GM19324 (cell line): ENCODE data around the gene STXBP6.

Experiments used
- ATAC-seq: cut with Tn5 transposase; IDR thresholded peaks from one replicate; pipeline ENCODE4 v1.9.1; 2021; ENCODE audit warnings: mild to moderate bottlenecking, moderate library complexity; ENCODE audit not compliant: unreplicated experiment, low FRiP score

Gene STXBP6

GRCh38 chr14:24895243-24895583 is 154.7 kb downstream of the STXBP6 start:
- no peak for ATAC-seq

DNA sequence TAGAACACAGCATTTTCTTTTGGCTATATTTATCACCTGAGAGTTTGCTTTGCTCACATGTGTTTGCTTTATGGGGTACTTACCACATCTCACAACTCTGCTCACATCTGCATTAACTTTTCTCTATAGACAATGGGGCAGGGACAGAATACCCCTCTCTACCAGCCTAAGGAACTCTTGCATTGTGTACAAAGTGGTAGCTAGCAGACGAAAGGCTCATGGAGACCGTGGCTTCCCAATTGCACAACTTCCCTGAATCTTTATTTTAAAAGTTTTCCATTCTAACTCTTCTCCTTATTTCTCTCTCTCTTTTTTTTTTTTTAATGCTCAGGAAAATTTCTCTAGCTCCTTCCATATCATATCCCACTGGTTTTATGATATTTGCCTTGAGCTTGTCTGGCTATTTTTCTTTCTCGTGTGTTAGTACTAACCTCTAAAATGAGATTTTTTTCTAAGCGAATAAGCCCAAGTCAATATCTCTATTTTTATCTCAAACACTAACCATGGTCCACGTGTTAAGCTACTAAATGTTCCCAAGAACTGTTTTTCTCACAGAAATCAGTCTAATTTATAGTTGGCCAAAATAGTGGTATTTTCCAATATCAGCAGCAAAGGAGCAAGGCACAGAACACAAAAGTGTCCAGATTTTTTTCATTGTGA is 155.2 kb downstream of the STXBP6 start:
- ATAC-seq, result no peak

DNA sequence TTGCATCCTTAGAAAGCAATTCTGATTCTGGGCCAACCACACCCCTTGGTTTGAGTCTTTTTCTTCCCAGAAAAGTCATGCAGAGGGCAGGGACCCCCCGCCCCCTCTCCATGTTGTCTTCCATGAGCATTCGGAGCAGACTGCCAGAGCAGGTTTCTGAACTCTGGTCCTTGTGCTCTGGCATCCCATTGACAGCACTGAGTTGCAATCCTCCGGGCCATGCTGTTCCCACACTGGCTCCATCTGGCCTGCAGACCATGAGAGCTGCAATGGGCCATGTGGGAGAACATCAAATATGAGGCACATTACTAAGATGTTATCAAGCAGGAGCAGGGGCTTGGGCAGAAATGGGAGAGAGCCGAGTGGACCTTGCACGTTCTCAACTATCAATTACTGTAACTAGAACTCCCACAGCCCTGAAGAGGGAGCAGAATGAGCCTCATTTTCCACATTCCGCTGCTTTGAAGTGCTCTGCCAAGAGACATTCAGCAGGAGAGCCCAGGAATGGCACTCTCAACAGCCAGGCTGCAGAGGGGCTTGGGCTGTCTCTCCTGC is 157.4 kb downstream of the STXBP6 start:
- no peak for ATAC-seq

DNA sequence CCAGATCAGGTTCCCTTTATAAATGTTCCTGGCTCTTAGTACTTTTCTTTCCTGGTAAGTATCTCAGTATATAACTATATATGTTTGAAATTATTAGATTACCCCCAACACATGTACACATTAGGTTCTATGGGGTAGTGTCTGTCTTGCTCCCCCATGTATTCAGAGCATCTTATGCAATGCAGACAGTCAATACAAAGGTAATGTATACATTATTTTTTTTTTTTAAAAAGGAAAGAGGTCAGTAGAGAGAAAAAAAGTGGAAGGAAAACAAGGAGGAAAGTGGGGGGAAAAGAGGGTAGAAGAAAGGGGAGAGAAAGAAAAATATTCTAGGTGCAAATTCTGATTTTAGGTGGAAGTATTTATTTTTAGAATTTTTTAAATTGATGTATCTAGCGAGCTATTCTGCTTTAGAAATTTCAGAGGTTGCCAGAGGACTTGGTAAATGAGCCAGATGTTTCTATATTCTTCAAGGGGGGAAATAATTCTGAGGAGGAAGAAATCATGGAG is 157.9 kb downstream of the STXBP6 start:
- ATAC-seq, result no peak

DNA sequence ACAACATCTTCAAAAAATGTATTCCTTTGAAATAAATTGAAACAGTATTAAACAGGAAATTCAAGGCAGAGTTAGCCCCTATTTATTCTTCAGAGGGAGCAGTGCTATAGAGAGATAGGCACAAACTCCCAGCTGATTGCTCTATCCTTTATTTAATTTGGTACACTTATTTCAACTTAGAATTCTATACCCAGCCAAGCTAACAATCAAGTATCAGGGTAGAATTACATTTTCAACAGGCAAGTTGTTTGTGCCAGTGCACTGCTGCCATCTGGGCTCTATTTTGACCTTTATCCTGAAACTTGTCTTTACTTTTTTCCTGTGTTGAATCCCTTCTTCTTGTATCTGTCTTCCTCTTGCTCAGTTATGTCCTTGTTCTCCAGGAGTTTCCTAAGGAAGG is 159.2 kb downstream of the STXBP6 start:
- ATAC-seq, result no peak

DNA sequence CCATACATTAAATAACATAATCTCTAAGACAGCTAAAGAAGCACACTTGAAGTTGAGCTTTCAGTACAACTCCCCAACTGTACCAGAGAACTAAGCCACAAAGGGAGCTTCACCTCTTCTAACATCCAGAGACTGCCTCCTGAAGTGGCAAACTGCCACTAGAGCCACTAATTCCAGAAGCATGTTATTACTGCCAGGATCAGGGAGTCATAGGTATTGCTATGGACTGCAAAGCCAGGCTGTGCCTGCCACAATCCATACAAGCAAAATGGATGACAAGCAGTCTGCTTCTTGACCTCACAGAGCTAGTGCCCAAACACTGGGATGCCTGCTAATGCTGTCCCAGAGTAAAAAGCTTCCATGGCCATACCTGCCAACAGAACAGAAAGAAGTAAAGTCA is 160.1 kb downstream of the STXBP6 start:
- no peak for ATAC-seq

DNA sequence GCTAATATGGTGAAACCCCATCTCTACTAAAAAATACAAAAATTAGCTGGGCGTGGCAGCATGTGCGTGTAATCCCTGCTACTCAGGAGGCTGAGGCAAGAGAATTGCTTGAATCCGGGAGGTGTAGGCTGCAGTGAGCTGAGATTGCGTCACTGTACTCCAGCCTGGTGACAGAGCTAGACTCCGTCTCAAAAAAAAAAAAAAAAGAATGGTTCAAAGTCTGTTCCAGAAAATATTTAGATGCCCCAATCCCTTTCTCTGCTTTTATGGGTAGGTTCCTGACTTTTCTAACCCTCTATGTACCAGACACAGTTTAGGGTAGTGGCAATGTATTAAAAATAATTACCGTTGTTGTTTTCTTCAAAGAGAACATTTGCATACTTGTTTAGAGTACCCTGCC is 161.4 kb downstream of the STXBP6 start:
- ATAC-seq, result no peak

DNA sequence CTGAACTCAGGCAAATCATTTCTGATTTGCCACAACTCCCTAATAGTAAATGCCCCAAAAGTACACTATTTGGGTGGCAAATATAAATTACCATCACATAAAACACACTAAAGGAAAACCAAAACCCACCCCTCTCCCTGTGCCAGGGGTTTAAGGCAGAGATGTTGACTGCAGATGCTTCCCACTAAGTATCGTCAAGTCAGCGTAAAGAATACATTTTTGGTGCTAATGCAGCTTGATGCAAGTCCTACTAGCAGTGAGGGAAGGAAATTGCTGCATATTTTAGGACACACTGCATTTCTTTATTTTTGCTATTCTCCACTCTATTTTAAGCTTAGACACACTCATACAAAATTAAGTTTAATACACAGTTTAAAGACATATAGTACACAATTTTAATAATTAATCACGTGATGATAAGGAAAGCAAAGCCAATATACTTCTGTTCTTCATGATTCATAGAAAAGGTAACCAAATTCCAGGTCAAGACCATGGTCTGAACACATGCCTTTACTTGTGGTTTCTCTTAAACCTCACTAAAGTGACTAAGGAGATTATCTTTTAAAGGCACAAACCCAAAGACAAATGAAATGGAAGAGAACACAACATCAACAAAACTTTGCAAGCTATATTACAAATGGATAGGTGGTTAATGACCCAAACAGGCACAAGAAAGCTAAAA is 162.2 kb downstream of the STXBP6 start:
- no peak for ATAC-seq

DNA sequence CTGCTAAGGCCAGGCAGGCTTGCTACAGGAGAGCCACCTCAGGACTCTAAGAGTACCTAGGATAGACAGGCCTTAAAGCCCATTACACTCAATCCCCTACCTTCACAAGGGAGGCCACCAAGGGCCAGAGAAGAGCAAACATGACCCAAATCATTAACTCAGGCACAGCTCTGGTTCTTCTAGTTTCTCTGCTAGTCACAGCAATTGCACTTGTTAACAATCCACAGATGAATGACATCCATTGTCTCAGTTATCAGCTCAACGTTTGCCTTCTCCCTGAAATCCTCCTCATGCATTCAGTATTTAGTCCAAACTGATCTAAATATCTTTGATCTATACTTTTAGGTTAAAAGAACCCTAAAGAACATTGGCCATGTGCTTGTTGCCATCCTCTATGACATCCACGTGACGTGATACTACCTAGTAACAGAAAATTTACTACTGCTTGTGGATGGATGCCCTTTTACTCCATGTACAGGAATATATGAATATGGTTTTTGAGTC is 164.5 kb downstream of the STXBP6 start:
- ATAC-seq, result no peak

- ATAC-seq, result no peak
These were observed 166.4 kb downstream of the STXBP6 start for GRCh38 chr14:24883576-24883975.

DNA sequence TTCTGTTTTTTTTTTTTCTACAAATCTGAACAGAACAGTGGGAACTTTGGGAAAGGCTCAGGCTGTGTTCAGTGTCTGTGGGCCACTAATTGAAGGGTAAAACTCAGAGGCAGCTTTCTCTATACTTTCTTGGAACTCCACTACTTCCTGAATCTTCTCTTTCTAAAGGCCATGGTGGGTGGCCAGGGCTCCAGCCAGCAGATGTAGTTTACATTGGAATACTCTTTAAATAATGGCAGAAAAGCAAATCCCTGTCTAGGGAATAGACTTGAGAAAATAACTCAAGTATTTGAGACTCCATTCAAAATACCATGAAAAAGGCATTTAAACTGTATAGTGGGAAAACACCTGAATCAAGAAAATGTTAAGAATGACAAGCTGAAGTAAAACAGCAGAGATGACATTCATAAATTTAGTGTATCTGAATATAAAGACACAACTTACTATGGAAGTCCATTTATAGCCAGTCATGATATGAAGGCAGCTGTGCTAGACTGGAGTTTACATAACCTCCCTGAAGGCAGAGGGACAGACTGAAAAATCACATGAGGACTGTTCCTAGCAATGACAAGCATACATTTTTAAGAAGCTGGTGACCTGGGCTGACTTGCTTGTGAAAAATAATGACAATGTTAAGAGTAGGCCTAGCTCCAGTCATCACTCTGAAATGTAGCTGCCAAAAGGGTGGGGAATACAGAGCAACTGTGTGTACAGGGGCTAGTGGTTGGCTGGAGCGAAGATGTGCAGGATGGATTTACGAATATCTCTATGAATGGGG is 168.6 kb downstream of the STXBP6 start:
- no peak for ATAC-seq

GRCh38 chr14:24880689-24881088 is 169.3 kb downstream of the STXBP6 start:
- ATAC-seq, result no peak

DNA sequence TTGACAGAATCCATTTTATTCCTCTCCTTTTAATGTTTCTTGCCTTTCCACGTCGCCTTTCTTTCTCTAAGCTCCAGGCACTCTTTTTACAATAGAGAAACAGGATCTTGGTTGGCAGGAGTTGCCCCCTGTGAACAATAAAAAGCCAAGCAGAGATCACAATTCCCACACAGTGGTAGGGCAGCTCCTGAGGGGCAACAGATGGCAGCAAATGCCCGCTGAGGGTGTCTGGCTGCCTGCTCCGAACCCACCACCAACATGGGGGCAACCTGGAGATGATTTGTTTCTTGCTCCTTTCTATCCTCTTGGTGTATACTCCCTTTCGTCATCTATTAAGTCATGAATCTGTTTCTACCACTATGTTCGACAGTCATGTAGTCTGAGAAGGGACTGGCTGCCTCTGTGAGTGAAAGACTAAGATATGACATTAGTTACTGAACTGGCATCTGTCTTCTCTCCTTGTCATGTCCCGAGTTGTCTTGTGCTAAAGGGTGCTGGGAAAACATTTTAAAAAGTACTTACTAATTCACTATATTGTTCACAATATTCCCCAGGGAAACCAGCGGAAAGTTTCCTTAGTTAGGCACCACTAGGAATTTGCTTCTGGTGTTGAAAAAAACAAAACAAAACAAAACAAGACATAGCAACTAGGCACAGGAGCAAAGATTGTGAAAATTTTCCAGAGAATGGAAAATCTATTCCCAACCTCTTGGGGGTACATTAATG is 170.1 kb downstream of the STXBP6 start:
- no peak for ATAC-seq

GRCh38 chr14:24876996-24877395 is 173.0 kb downstream of the STXBP6 start:
- ATAC-seq, result no peak

GRCh38 chr14:24875991-24876878 is 173.7 kb downstream of the STXBP6 start:
- no peak for ATAC-seq

GRCh38 chr14:24875203-24875838 is 174.6 kb downstream of the STXBP6 start:
- no peak for ATAC-seq

DNA sequence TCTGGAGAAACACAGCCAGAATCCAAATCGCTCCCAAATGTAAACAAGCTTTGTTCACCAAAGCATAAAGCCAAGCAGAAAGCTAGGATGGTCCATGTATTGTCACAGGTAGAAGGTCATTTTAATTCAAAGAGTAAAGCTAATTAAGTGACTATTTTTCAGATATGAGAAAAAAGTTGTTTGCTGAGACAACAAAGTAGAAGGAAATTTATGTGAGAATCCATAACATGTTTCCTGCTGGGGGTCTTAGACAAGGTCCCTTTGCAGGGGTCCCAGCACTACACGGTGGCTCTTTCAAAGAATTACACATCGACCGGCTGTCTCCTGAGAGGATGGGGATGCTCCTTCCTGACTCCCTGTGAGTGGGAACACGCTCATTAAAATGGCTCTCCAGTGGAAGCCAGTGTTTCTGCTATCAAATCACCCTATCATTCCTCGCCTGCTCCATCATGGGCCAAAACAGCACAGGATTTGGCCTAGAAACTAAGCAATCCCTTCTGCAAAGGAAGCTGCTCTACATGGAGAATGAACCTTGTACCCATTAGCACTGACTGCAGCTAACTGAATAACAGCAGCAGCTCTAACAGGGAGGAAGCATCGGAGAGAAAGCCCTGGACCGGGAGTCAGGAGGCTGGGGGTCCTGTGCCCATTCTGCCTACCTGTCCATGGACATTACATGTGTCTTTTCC is 175.3 kb downstream of the STXBP6 start:
- no peak for ATAC-seq

DNA sequence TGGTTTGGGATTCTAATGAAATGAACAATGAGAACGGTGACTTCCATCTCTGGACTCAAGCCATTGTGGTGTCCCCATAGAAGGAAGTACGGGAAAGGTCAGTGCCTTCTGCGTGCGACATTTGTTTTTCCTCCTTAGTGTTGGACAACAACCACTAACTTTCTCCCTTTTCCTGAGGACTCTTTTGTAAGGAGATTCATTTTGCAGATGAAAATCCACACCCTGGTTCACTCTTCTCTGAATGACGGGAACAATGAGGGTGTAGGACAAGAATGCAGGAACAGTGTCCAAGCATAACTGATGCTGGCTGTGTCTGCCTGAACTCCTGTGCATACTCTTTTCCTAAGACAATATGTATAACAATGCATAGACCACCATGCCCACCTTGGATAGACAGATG is 176.4 kb downstream of the STXBP6 start:
- ATAC-seq, result no peak
